Naive thymus-derived CD4-positive, alpha-beta T cell (primary cell): ENCODE data around the gene ZNF462. TPM values are rescaled to one million over a fixed set of nuclear protein-coding genes. Genes with fewer than 3 reads are reported as not detected.
A peak's percentile ranks its signal among the peaks of the same experiment; 100 is the strongest.

Experiments
- ATAC-seq: fragments of 150-1000 bp; cut with Tn5 transposase; 2 replicates; pipeline ENCODE4 v1.10.0; 2021; ENCODE audit warnings: mild to moderate bottlenecking, moderate library complexity
- CTCF ChIA-PET: fragments of 350-600 bp; sonication (Branson Sonifier 250); formaldehyde crosslinking; loops from one replicate; lab custom pipeline; 2021; ENCODE audit warnings: antibody characterized with exemption; lab: Charles Lee
- POLR2A ChIA-PET: fragments of 350-600 bp; sonication (Branson Sonifier 250); formaldehyde crosslinking; loops from one replicate; lab custom pipeline; 2021; ENCODE audit warnings: antibody characterized with exemption, inconsistent platforms; lab: Charles Lee
- DNase-seq, 9 donors: peaks; one replicate each; pipeline versions ENCODE4 v3.0.0 to v3.0.0-alpha.2; 2020 to 2022; ENCODE audit warnings: mixed read lengths in 1 of 9
- H3K27ac ChIP-seq: one replicate; pipeline ENCODE4 v1.7.0; 2013; ENCODE audit warnings: mild to moderate bottlenecking, low read depth, low read length, moderate library complexity
- H3K27me3 ChIP-seq, 2 donors: one replicate each; pipeline ENCODE4 v1.7.0; 2013; ENCODE audit warnings: low read length in 2 of 2, mild to moderate bottlenecking in 2 of 2, moderate library complexity in 2 of 2; ENCODE audit not compliant: control insufficient read depth in 2 of 2, insufficient read depth in 2 of 2
- H3K36me3 ChIP-seq, 3 experiments: 1 replicate in 2 of 3; 2 replicates in 1 of 3; pipeline ENCODE4 v1.7.0; 2013; ENCODE audit warnings: low read length in 3 of 3, mild to moderate bottlenecking in 3 of 3, moderate library complexity in 1 of 3; ENCODE audit not compliant: insufficient read depth in 3 of 3, control insufficient read depth in 2 of 3
- H3K4me1 ChIP-seq, 2 donors: one replicate each; pipeline ENCODE4 v1.7.0; 2013; ENCODE audit warnings: low read length in 2 of 2, mild to moderate bottlenecking in 2 of 2, moderate library complexity in 1 of 2; ENCODE audit not compliant: control insufficient read depth in 2 of 2, insufficient read depth in 2 of 2
- H3K4me3 ChIP-seq: 2 replicates; pipeline ENCODE4 v1.7.0; 2013; ENCODE audit warnings: mild to moderate bottlenecking, low read length
- H3K9me3 ChIP-seq, 3 experiments: 1 replicate in 2 of 3; 2 replicates in 1 of 3; pipeline ENCODE4 v1.7.0; 2013; ENCODE audit warnings: low read length in 3 of 3; ENCODE audit not compliant: control insufficient read depth in 2 of 3
- H3K27ac Mint-ChIP-seq, 9 donors: one replicate each; pipeline ENCODE4 v1.8.0; 2020 to 2022; ENCODE audit warnings: mixed read lengths in 9 of 9, mild to moderate bottlenecking in 8 of 9, moderate library complexity in 5 of 9, inconsistent platforms in 2 of 9
- H3K27me3 Mint-ChIP-seq, 5 donors: one replicate each; pipeline ENCODE4 v1.8.0; 2021 to 2022; ENCODE audit warnings: mixed read lengths in 5 of 5, mild to moderate bottlenecking in 1 of 5
- H3K36me3 Mint-ChIP-seq, 5 donors: one replicate each; pipeline ENCODE4 v1.8.0; 2020 to 2022; ENCODE audit warnings: mixed read lengths in 5 of 5, mild to moderate bottlenecking in 3 of 5, inconsistent platforms in 1 of 5
- H3K4me1 Mint-ChIP-seq, 7 donors: one replicate each; pipeline ENCODE4 v1.8.0; 2020 to 2022; ENCODE audit warnings: mixed read lengths in 7 of 7, mild to moderate bottlenecking in 3 of 7, inconsistent platforms in 1 of 7
- H3K4me3 Mint-ChIP-seq, 10 donors: one replicate each; pipeline ENCODE4 v1.8.0; 2020 to 2022; ENCODE audit warnings: mild to moderate bottlenecking in 10 of 10, mixed read lengths in 10 of 10, moderate library complexity in 6 of 10, inconsistent platforms in 2 of 10
- H3K9me3 Mint-ChIP-seq, 11 donors: one replicate each; pipeline ENCODE4 v1.8.0; 2020 to 2022; ENCODE audit warnings: mixed read lengths in 11 of 11, mild to moderate bottlenecking in 4 of 11, inconsistent platforms in 1 of 11, moderate library complexity in 1 of 11
- intact Hi-C, 2 donors: fragments of 100-400 bp; cut with micrococcal nuclease; formaldehyde crosslinking; loops; one replicate each; pipeline ENCODE4 v1.15.1; 2023
- polyA plus RNA-seq, 2 donors: library from polyadenylated mRNA; unstranded; fragments of 300-500 nt; fragmentation: Illumina TruSeq; gene quantifications; one replicate each; pipeline ENCODE4 v1.2.3, GENCODE V29; 2021
- total RNA-seq, 6 experiments: library from RNA in 5 of 6; stranded (reverse) in 5 of 6; gene quantifications; 1 replicate in 5 of 6; 2 replicates in 1 of 6; pipeline ENCODE4 v1.2.3 and lab custom pipeline; 2021 to 2026

The ZNF462 gene
- total and polyA plus RNA-seq, 7 experiments from 2014 or later, result 0.11 to 3.2 (median 0.53) TPM; not detected in 1

DNA sequence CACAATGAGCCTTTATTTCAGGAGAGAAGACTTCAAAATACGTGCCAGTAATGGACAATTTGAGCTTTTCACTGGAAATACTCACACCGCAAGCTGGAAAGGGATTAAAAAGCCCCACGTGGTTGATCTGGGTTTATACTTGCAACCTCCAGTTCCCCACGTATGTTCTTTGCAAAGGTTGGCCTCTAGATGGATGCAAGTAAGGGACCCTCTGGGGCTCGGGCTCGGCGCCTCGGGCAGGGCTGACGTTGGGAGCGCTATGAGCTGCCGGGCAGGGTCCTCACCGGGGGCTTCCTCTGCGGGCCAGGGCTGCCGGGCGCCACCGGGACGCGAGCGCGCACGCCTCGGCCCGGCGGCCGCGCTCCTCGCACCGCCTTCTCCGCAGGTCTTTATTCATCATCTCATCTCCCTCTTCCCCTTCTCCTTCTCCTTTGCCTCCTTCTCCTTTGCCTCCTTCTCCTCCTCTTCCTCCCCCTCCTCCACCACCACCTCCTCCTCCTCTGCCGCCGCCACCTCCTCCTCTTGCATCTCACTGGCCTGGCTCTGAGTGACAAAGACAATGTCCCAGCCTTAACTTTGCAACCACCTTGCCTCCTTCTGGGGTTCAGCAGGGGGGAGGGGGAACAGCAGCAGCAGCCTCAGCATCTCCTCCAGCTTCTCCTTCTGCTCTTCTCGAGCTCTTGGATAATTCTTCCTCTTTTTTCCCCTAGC is 701 bp upstream of the ZNF462 start:
- DNase-seq (no peak), ATAC-seq (no peak)
- H3K4me1 ChIP-seq, result no peaks in the 10 kb centered on the region
- no peak overlapping the region for H3K27ac ChIP-seq
- no peaks in the 10 kb centered on the region for H3K36me3 ChIP-seq
- Mint-ChIP-seq H3K27me3 (peaks cover 76 to 88% (median 81%) of the 10 kb centered on the region in 5 donors), H3K36me3 (peaks cover 0 to 10% (median 5%) of the 10 kb centered on the region in 5 donors), H3K9me3 (peaks cover 0 to 27% (median 6%) of the 10 kb centered on the region in 11 donors), H3K4me1 (peaks cover 15 to 52% (median 35%) of the 10 kb centered on the region in 7 donors), H3K27ac (no peak overlapping the region), H3K4me3 (peak overlapping the region; percentile 70 to 95 (median 86))
- ChIA-PET CTCF (no interaction called here), POLR2A (interaction anchor here (0.7 kb wide), 1 partner anchor 88 kb away, joined by 3 read pairs; no protein-coding TSS in a partner anchor)
- intact Hi-C loops, result loop anchor here in 1 of 2 donors (2.0 kb wide), 1 partner anchor 59 kb away; no protein-coding TSS in a partner anchor
- H3K27me3 ChIP-seq, result peaks cover 4 to 17% of the 10 kb centered on the region in 2 donors
- no peak overlapping the region for H3K4me3 ChIP-seq
- no peaks in the 10 kb centered on the region for H3K9me3 ChIP-seq

DNA sequence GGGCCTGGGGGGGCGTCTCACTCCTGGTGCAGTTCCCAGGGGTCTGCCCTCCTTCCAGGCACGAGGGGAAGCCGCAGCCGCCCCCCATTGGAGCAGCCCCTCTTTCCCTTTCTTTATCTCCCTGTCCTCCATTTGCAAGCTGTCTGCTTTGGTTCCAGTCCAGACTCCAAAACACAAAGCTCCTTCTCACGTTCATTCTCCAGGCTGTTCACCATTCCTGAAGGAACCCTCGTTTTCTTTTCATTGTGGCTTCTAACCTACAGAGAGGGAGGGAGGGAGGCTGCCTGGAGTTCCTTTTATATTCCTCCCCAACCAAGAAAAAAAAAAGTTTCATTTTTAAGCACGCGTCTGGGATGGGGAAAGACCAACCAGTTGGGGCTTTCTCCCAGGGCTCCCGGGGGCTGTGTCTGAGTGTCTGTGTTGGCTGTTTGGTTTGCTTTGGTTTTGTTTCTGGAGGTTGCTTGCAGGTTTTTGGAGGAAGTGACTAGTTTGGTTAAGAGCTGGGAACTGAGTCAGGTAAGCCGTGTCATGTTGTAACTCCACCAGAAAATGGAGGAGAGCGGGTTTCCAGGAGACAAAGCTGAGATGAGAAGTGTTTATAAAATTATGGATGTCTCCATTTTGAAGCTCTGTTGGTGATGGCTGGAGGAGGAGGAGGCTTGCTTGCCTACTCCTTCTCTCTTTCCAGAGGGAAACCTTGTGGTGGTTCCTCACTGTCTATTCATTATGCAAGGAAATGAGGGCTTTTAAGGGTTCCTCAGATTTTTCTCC is 1.6 kb downstream of the ZNF462 start:
- ChIA-PET CTCF (no interaction called here), POLR2A (no interaction called here)
- DNase-seq, result no peak
- Mint-ChIP-seq H3K27ac (no peak overlapping the region), H3K36me3 (peaks cover 0 to 10% (median 5%) of the 10 kb centered on the region in 5 donors), H3K27me3 (peaks cover 59 to 75% (median 71%) of the 10 kb centered on the region in 5 donors), H3K4me1 (peaks cover 15 to 50% (median 35%) of the 10 kb centered on the region in 7 donors), H3K4me3 (peak overlapping the region in 9 of 10 donors; percentile 49 to 95 (median 72)), H3K9me3 (peaks cover 0 to 27% (median 6%) of the 10 kb centered on the region in 11 donors)
- no peaks in the 10 kb centered on the region for H3K4me1 ChIP-seq
- H3K9me3 ChIP-seq, result no peaks in the 10 kb centered on the region
- no peak for ATAC-seq
- H3K27ac ChIP-seq, result no peak overlapping the region
- peaks cover under 1 to 13% of the 10 kb centered on the region in 2 donors for H3K27me3 ChIP-seq
- intact Hi-C loops, result no loop called here
- no peaks in the 10 kb centered on the region for H3K36me3 ChIP-seq
- H3K4me3 ChIP-seq, result no peak overlapping the region

DNA sequence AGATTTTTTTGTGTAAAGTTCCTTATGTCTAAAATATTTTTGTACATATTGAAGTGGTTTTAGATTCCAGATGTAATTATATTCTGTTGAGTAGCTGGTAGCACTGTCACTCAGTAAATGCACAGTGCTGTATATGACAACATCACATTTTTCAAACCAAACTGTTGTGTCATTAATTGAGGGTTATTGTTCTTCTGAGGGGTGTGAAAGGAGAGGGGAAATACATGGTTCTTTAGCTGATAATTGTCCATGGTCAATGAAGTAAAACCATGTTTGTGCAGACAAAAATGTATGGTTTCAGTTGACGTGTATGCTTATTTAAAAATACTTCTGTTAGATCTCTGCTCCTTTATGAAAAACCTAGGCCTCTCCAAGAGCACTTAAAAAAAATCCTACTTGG is 3.3 kb downstream of the ZNF462 start:
- Mint-ChIP-seq H3K9me3 (peaks cover 0 to 26% (median 4%) of the 10 kb centered on the region in 11 donors), H3K27ac (no peak overlapping the region), H3K4me3 (no peak overlapping the region), H3K36me3 (peaks cover 0 to 7% (median 5%) of the 10 kb centered on the region in 5 donors), H3K4me1 (peaks cover 15 to 33% (median 27%) of the 10 kb centered on the region in 7 donors), H3K27me3 (peaks cover 42 to 58% (median 55%) of the 10 kb centered on the region in 5 donors)
- intact Hi-C loops, result no loop called here
- POLR2A ChIA-PET, result no interaction called here
- Histone ChIP-seq H3K4me3 (no peak overlapping the region), H3K27me3 (peaks cover 0 to 6% of the 10 kb centered on the region in 2 donors), H3K36me3 (no peaks in the 10 kb centered on the region), H3K4me1 (no peaks in the 10 kb centered on the region), H3K9me3 (no peaks in the 10 kb centered on the region), H3K27ac (no peak overlapping the region)
- CTCF ChIA-PET, result no interaction called here
- no peak for ATAC-seq
- DNase-seq, result no peak

GRCh38 chr9:106867286-106867685 is 4.3 kb downstream of the ZNF462 start:
- Histone ChIP-seq H3K4me1 (no peaks in the 10 kb centered on the region), H3K27me3 (peaks cover 0 to 6% of the 10 kb centered on the region in 2 donors), H3K36me3 (no peaks in the 10 kb centered on the region), H3K27ac (no peak overlapping the region), H3K9me3 (no peaks in the 10 kb centered on the region), H3K4me3 (no peak overlapping the region)
- H3K4me3 Mint-ChIP-seq, result no peak overlapping the region
- intact Hi-C loops, result no loop called here
- ChIA-PET CTCF (no interaction called here), POLR2A (no interaction called here)
- peaks cover 15 to 25% (median 21%) of the 10 kb centered on the region in 7 donors for H3K4me1 Mint-ChIP-seq
- ATAC-seq (no peak), DNase-seq (no peak)
- no peak overlapping the region for H3K27ac Mint-ChIP-seq
- peaks cover 0 to 20% (median 4%) of the 10 kb centered on the region in 11 donors for H3K9me3 Mint-ChIP-seq
- H3K36me3 Mint-ChIP-seq, result peaks cover 0 to 5% (median 3%) of the 10 kb centered on the region in 5 donors
- H3K27me3 Mint-ChIP-seq, result peaks cover 31 to 49% (median 46%) of the 10 kb centered on the region in 5 donors

DNA sequence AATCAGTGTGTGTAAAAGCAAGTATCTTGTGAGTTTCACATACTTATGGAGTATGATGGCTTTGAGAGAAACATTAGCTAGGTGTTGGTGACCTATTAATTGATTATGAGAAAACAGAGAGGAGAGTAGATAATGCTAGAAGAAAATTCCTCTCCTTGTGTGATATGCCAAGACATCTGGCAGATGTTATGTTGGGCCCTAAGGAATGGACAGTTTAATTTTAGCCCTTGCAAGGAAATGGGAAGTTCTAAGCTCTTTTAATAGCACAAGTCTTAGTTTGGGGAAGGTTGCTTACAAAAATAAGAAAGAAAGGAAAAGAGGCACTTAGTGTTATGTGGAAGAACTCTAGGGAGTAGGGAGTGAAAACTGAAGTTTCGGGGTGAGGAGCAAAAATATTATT is 5.1 kb downstream of the ZNF462 start:
- DNase-seq, result no peak
- H3K36me3 ChIP-seq, result no peaks in the 10 kb centered on the region
- H3K27ac ChIP-seq, result no peak overlapping the region
- peaks cover 0 to 5% (median 0%) of the 10 kb centered on the region in 5 donors for H3K36me3 Mint-ChIP-seq
- H3K27me3 ChIP-seq, result no peaks in the 10 kb centered on the region
- H3K9me3 Mint-ChIP-seq, result peaks cover 0 to 18% (median 4%) of the 10 kb centered on the region in 11 donors
- ATAC-seq, result no peak
- intact Hi-C loops, result no loop called here
- H3K4me3 Mint-ChIP-seq, result no peak overlapping the region
- no peak overlapping the region for H3K4me3 ChIP-seq
- no peaks in the 10 kb centered on the region for H3K9me3 ChIP-seq
- no peak overlapping the region for H3K27ac Mint-ChIP-seq
- H3K27me3 Mint-ChIP-seq, result peaks cover 23 to 41% (median 38%) of the 10 kb centered on the region in 5 donors
- CTCF ChIA-PET, result no interaction called here
- POLR2A ChIA-PET, result no interaction called here
- H3K4me1 Mint-ChIP-seq, result peaks cover 8 to 17% (median 14%) of the 10 kb centered on the region in 7 donors
- H3K4me1 ChIP-seq, result no peaks in the 10 kb centered on the region

GRCh38 chr9:106868565-106868964 is 5.6 kb downstream of the ZNF462 start:
- no peak for DNase-seq
- H3K36me3 ChIP-seq, result no peaks in the 10 kb centered on the region
- H3K9me3 ChIP-seq, result no peaks in the 10 kb centered on the region
- no peak overlapping the region for H3K27ac ChIP-seq
- CTCF ChIA-PET, result no interaction called here
- intact Hi-C loops, result no loop called here
- Mint-ChIP-seq H3K9me3 (peaks cover 0 to 14% (median 2%) of the 10 kb centered on the region in 11 donors), H3K4me3 (no peak overlapping the region), H3K27ac (no peak overlapping the region), H3K36me3 (peaks cover 0 to 5% (median 0%) of the 10 kb centered on the region in 5 donors), H3K27me3 (peaks cover 18 to 37% (median 33%) of the 10 kb centered on the region in 5 donors), H3K4me1 (peaks cover 5 to 13% (median 9%) of the 10 kb centered on the region in 7 donors)
- no peaks in the 10 kb centered on the region for H3K4me1 ChIP-seq
- no peaks in the 10 kb centered on the region for H3K27me3 ChIP-seq
- H3K4me3 ChIP-seq, result no peak overlapping the region
- no peak for ATAC-seq
- POLR2A ChIA-PET, result no interaction called here
